Measurements from ENCODE around the gene FPR3.

Gene FPR3

GRCh38 chr19:51783372-51783771 is 11.6 kb upstream of the FPR3 start:
- Histone ChIP-seq H3K36me3 (ENCODE audit: insufficient read depth, low read length) (no peaks in the 10 kb centered on the region), H2AFZ (ENCODE audit: low read length, unreplicated experiment) (no peak overlapping the region), H3K4me1 (ENCODE audit: control insufficient read depth, insufficient read depth, low read length, unreplicated experiment) (peaks cover 18% of the 10 kb centered on the region), H3K27me3 (ENCODE audit: insufficient read depth, low read length) (peaks cover 4% of the 10 kb centered on the region; the same call in 1 of the 2 replicates), H3K4me3 (ENCODE audit: low read depth, low read length) (no peak overlapping the region), H3K79me2 (ENCODE audit: control insufficient read depth, insufficient read depth, low read length, unreplicated experiment) (no peaks in the 10 kb centered on the region), H3K27ac (ENCODE audit: low read depth, low read length) (no peak overlapping the region)

GRCh38 chr19:51784109-51784785 is 10.7 kb upstream of the FPR3 start:
- no peaks in the 10 kb centered on the region for H3K79me2 ChIP-seq (ENCODE audit: control insufficient read depth, insufficient read depth, low read length, unreplicated experiment)
- H3K4me1 ChIP-seq (ENCODE audit: control insufficient read depth, insufficient read depth, low read length, unreplicated experiment): peaks cover 18% of the 10 kb centered on the region
- H3K4me3 ChIP-seq (ENCODE audit: low read depth, low read length): no peak overlapping the region
- H3K27me3 ChIP-seq (ENCODE audit: insufficient read depth, low read length): peaks cover 4% of the 10 kb centered on the region; the same call in 1 of the 2 replicates
- H3K27ac ChIP-seq (ENCODE audit: low read depth, low read length): peak overlapping the region; percentile 77
- H2AFZ ChIP-seq (ENCODE audit: low read length, unreplicated experiment): no peak overlapping the region
- H3K36me3 ChIP-seq (ENCODE audit: insufficient read depth, low read length): no peaks in the 10 kb centered on the region

GRCh38 chr19:51784922-51785690 is 9.9 kb upstream of the FPR3 start:
- Histone ChIP-seq H2AFZ (ENCODE audit: low read length, unreplicated experiment) (peak overlapping the region; percentile 57), H3K79me2 (ENCODE audit: control insufficient read depth, insufficient read depth, low read length, unreplicated experiment) (no peaks in the 10 kb centered on the region), H3K27ac (ENCODE audit: low read depth, low read length) (peak overlapping the region; percentile 77), H3K27me3 (ENCODE audit: insufficient read depth, low read length) (peaks cover 4% of the 10 kb centered on the region; the same call in 1 of the 2 replicates), H3K4me1 (ENCODE audit: control insufficient read depth, insufficient read depth, low read length, unreplicated experiment) (peaks cover 18% of the 10 kb centered on the region), H3K36me3 (ENCODE audit: insufficient read depth, low read length) (no peaks in the 10 kb centered on the region), H3K4me3 (ENCODE audit: low read depth, low read length) (peak overlapping the region; percentile 32)

GRCh38 chr19:51786646-51787494 is 8.1 kb upstream of the FPR3 start:
- Histone ChIP-seq H2AFZ (ENCODE audit: low read length, unreplicated experiment) (no peak overlapping the region), H3K79me2 (ENCODE audit: control insufficient read depth, insufficient read depth, low read length, unreplicated experiment) (no peaks in the 10 kb centered on the region), H3K36me3 (ENCODE audit: insufficient read depth, low read length) (no peaks in the 10 kb centered on the region), H3K27me3 (ENCODE audit: insufficient read depth, low read length) (no peaks in the 10 kb centered on the region), H3K4me1 (ENCODE audit: control insufficient read depth, insufficient read depth, low read length, unreplicated experiment) (peaks cover 18% of the 10 kb centered on the region), H3K27ac (ENCODE audit: low read depth, low read length) (no peak overlapping the region), H3K4me3 (ENCODE audit: low read depth, low read length) (no peak overlapping the region)

GRCh38 chr19:51788029-51788428 is 6.9 kb upstream of the FPR3 start:
- Histone ChIP-seq H3K4me1 (ENCODE audit: control insufficient read depth, insufficient read depth, low read length, unreplicated experiment) (peaks cover 18% of the 10 kb centered on the region), H3K79me2 (ENCODE audit: control insufficient read depth, insufficient read depth, low read length, unreplicated experiment) (no peaks in the 10 kb centered on the region), H3K27ac (ENCODE audit: low read depth, low read length) (no peak overlapping the region), H3K4me3 (ENCODE audit: low read depth, low read length) (no peak overlapping the region), H3K27me3 (ENCODE audit: insufficient read depth, low read length) (no peaks in the 10 kb centered on the region), H2AFZ (ENCODE audit: low read length, unreplicated experiment) (no peak overlapping the region), H3K36me3 (ENCODE audit: insufficient read depth, low read length) (no peaks in the 10 kb centered on the region)

GRCh38 chr19:51789061-51789795 is 5.7 kb upstream of the FPR3 start:
- Histone ChIP-seq H3K4me3 (ENCODE audit: low read depth, low read length) (no peak overlapping the region), H3K27me3 (ENCODE audit: insufficient read depth, low read length) (no peaks in the 10 kb centered on the region), H2AFZ (ENCODE audit: low read length, unreplicated experiment) (no peak overlapping the region), H3K79me2 (ENCODE audit: control insufficient read depth, insufficient read depth, low read length, unreplicated experiment) (no peaks in the 10 kb centered on the region), H3K36me3 (ENCODE audit: insufficient read depth, low read length) (no peaks in the 10 kb centered on the region), H3K4me1 (ENCODE audit: control insufficient read depth, insufficient read depth, low read length, unreplicated experiment) (peaks cover 15% of the 10 kb centered on the region), H3K27ac (ENCODE audit: low read depth, low read length) (no peak overlapping the region)

- Histone ChIP-seq H3K27ac (ENCODE audit: low read depth, low read length) (no peak overlapping the region), H3K27me3 (ENCODE audit: insufficient read depth, low read length) (no peaks in the 10 kb centered on the region), H3K4me1 (ENCODE audit: control insufficient read depth, insufficient read depth, low read length, unreplicated experiment) (no peaks in the 10 kb centered on the region), H3K79me2 (ENCODE audit: control insufficient read depth, insufficient read depth, low read length, unreplicated experiment) (no peaks in the 10 kb centered on the region), H2AFZ (ENCODE audit: low read length, unreplicated experiment) (no peak overlapping the region), H3K4me3 (ENCODE audit: low read depth, low read length) (no peak overlapping the region), H3K36me3 (ENCODE audit: insufficient read depth, low read length) (no peaks in the 10 kb centered on the region)
Observed at GRCh38 chr19:51792932-51793331, 2.0 kb upstream of the FPR3 start.

- Histone ChIP-seq H3K4me1 (ENCODE audit: control insufficient read depth, insufficient read depth, low read length, unreplicated experiment) (peaks cover 6% of the 10 kb centered on the region), H2AFZ (ENCODE audit: low read length, unreplicated experiment) (no peak overlapping the region), H3K27me3 (ENCODE audit: insufficient read depth, low read length) (no peaks in the 10 kb centered on the region)
Observed at GRCh38 chr19:51793994-51794393, 963 bp upstream of the FPR3 start.

GRCh38 chr19:51796195-51796679 is 1.3 kb downstream of the FPR3 start:
- H3K4me3 ChIP-seq (ENCODE audit: low read depth, low read length): no peak overlapping the region
- no peaks in the 10 kb centered on the region for H3K27me3 ChIP-seq (ENCODE audit: insufficient read depth, low read length)
- no peaks in the 10 kb centered on the region for H3K36me3 ChIP-seq (ENCODE audit: insufficient read depth, low read length)
- H3K4me1 ChIP-seq (ENCODE audit: control insufficient read depth, insufficient read depth, low read length, unreplicated experiment): peaks cover 21% of the 10 kb centered on the region
- H2AFZ ChIP-seq (ENCODE audit: low read length, unreplicated experiment): no peak overlapping the region
- H3K79me2 ChIP-seq (ENCODE audit: control insufficient read depth, insufficient read depth, low read length, unreplicated experiment): no peaks in the 10 kb centered on the region
- no peak overlapping the region for H3K27ac ChIP-seq (ENCODE audit: low read depth, low read length)

More at GRCh38 chr19:51793994-51794393, 963 bp upstream of the FPR3 start:
- no peak overlapping the region for H3K4me3 ChIP-seq (ENCODE audit: low read depth, low read length)
- no peak overlapping the region for H3K27ac ChIP-seq (ENCODE audit: low read depth, low read length)
- H3K36me3 ChIP-seq (ENCODE audit: insufficient read depth, low read length): no peaks in the 10 kb centered on the region
- H3K79me2 ChIP-seq (ENCODE audit: control insufficient read depth, insufficient read depth, low read length, unreplicated experiment): no peaks in the 10 kb centered on the region

GRCh38 chr19:51797480-51797879 is 2.5 kb downstream of the FPR3 start:
- Histone ChIP-seq H3K27me3 (ENCODE audit: insufficient read depth, low read length) (no peaks in the 10 kb centered on the region), H2AFZ (ENCODE audit: low read length, unreplicated experiment) (no peak overlapping the region), H3K36me3 (ENCODE audit: insufficient read depth, low read length) (no peaks in the 10 kb centered on the region), H3K4me1 (ENCODE audit: control insufficient read depth, insufficient read depth, low read length, unreplicated experiment) (peaks cover 21% of the 10 kb centered on the region), H3K27ac (ENCODE audit: low read depth, low read length) (no peak overlapping the region), H3K79me2 (ENCODE audit: control insufficient read depth, insufficient read depth, low read length, unreplicated experiment) (no peaks in the 10 kb centered on the region), H3K4me3 (ENCODE audit: low read depth, low read length) (no peak overlapping the region)
